HL-60 (cell line): ENCODE measurements around the gene ZNF165.
A peak's percentile ranks its signal among the peaks of the same experiment; 100 is the strongest.
"Not testable (repeated sequence)": the region's sequence is repeated elsewhere in the genome, so short reads cannot be mapped to it uniquely, and the experiment has no call there.

Experiments used
- DNase-seq, 2 experiments: peaks; one replicate each; pipeline ENCODE4 v3.0.0-alpha.2; 2010 to 2020; ENCODE audit warnings: low read depth in 1 of 2, low spot score in 1 of 2
- H3K27ac ChIP-seq: fragments of 250-450 bp; sonication (Bioruptor Pico); replicated peaks from 2 replicates; pipeline ENCODE4 v1.5.1; 2020; ENCODE audit warnings: mild to moderate bottlenecking, moderate library complexity
- H3K27me3 ChIP-seq: fragments of 250-450 bp; sonication (Bioruptor Pico); 2 replicates; pipeline ENCODE4 v1.5.1; 2021; ENCODE audit warnings: mild to moderate bottlenecking, moderate library complexity; ENCODE audit not compliant: insufficient read depth, poor library complexity, severe bottlenecking
- H3K4me3 ChIP-seq: replicated peaks from 2 replicates; pipeline ENCODE4 v1.5.1; 2011; ENCODE audit warnings: mild to moderate bottlenecking, control low read depth, low read length; ENCODE audit not compliant: insufficient read depth
- GABPA ChIP-seq: IDR thresholded peaks from 2 replicates; pipeline ENCODE4 v1.6.1; 2012; ENCODE audit warnings: low read depth
- POLR2AphosphoS5 ChIP-seq: IDR thresholded peaks from 2 replicates; pipeline ENCODE4 v1.6.1; 2012; ENCODE audit warnings: low read depth
- SPI1 ChIP-seq: IDR thresholded peaks from 2 replicates; pipeline ENCODE4 v1.6.1; 2012; ENCODE audit warnings: low read depth, mild to moderate bottlenecking, borderline replicate concordance
- TF ChIP-seq, protein P1 (sequence below): IDR thresholded peaks from 2 replicates; pipeline ENCODE4 v1.6.1; 2012; ENCODE audit warnings: low read depth; ENCODE audit not compliant: insufficient replicate concordance
- TF ChIP-seq, protein P2 (sequence below): IDR thresholded peaks from one replicate; pipeline ENCODE4 v1.5.1; 2011; ENCODE audit warnings: low read length, control low read depth, inconsistent platforms; ENCODE audit not compliant: insufficient read depth

The ZNF165 gene

DNA sequence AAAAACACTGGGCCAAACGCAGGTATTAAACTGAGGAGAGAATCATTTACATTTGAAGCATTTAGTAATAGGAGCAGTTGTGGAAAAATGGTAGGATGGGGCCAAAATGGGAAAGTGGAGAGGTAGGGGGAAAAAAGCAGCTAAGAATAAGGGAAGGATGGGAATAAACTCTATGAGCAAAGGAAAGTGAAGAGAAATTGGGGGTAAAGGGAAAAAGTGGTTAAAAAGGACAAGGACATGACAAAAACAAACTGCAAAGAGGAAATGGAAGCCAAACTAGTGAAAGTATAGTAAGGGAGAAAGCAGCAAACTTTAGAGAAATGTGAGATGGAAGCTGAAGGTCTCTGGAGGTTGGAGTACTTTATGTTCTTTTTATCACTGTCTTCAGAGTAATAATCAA is 37.8 kb downstream of the ZNF165 start:
- Histone ChIP-seq H3K4me3 (no peak overlapping the region), H3K27me3 (no peaks in the 10 kb centered on the region), H3K27ac (no peak overlapping the region)
- TF ChIP-seq GABPA (no peak), POLR2AphosphoS5 (no peak), SPI1 (no peak)
- TF ChIP-seq, protein P1, sequence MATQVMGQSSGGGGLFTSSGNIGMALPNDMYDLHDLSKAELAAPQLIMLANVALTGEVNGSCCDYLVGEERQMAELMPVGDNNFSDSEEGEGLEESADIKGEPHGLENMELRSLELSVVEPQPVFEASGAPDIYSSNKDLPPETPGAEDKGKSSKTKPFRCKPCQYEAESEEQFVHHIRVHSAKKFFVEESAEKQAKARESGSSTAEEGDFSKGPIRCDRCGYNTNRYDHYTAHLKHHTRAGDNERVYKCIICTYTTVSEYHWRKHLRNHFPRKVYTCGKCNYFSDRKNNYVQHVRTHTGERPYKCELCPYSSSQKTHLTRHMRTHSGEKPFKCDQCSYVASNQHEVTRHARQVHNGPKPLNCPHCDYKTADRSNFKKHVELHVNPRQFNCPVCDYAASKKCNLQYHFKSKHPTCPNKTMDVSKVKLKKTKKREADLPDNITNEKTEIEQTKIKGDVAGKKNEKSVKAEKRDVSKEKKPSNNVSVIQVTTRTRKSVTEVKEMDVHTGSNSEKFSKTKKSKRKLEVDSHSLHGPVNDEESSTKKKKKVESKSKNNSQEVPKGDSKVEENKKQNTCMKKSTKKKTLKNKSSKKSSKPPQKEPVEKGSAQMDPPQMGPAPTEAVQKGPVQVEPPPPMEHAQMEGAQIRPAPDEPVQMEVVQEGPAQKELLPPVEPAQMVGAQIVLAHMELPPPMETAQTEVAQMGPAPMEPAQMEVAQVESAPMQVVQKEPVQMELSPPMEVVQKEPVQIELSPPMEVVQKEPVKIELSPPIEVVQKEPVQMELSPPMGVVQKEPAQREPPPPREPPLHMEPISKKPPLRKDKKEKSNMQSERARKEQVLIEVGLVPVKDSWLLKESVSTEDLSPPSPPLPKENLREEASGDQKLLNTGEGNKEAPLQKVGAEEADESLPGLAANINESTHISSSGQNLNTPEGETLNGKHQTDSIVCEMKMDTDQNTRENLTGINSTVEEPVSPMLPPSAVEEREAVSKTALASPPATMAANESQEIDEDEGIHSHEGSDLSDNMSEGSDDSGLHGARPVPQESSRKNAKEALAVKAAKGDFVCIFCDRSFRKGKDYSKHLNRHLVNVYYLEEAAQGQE, result no peak
- TF ChIP-seq, protein P2, sequence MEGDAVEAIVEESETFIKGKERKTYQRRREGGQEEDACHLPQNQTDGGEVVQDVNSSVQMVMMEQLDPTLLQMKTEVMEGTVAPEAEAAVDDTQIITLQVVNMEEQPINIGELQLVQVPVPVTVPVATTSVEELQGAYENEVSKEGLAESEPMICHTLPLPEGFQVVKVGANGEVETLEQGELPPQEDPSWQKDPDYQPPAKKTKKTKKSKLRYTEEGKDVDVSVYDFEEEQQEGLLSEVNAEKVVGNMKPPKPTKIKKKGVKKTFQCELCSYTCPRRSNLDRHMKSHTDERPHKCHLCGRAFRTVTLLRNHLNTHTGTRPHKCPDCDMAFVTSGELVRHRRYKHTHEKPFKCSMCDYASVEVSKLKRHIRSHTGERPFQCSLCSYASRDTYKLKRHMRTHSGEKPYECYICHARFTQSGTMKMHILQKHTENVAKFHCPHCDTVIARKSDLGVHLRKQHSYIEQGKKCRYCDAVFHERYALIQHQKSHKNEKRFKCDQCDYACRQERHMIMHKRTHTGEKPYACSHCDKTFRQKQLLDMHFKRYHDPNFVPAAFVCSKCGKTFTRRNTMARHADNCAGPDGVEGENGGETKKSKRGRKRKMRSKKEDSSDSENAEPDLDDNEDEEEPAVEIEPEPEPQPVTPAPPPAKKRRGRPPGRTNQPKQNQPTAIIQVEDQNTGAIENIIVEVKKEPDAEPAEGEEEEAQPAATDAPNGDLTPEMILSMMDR, result no peak
- DNase-seq, result no peak

DNA sequence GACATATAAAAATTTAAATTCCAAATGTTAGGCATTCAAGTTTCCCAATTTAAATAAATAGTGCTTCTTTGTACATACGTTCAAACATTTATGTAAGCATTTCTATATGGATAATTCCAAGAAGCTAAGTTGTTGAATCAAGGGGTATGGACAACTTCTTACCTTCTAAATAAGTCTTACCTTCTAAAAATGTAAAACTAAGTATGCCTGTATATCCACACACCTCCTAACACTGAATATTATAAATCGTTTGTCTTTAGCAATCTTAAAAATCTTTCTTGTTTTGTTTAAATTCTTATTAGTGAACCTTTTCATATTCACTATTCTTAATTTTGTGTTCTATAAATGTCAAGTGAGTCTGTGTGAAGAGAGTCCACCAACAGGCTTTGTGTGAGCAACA is 41.5 kb downstream of the ZNF165 start:
- H3K4me3 ChIP-seq, result no peak overlapping the region
- TF ChIP-seq POLR2AphosphoS5 (no peak), GABPA (no peak), SPI1 (no peak)
- TF ChIP-seq, protein P1, result no peak
- TF ChIP-seq, protein P2, result no peak
- no peak for DNase-seq
- no peak overlapping the region for H3K27ac ChIP-seq
- no peaks in the 10 kb centered on the region for H3K27me3 ChIP-seq

DNA sequence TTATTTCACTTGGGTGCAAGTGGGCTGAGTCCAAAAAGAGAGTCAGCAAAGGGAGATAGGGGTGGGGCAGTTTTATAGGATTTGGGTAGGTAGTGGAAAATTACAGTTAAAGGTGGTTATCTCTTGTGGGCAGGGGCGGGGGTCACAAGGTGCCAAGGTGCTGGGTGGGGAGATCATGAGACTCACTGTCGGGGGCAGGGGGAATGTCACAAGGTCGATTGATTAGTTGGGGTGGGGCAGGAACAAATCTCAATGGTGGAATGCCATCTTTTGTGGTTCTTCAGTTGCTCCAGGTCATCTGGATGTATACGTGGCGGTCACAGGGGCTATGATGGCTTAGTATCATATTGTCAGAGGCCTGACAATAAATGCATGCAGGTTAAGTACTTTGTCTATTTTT is 41.9 kb downstream of the ZNF165 start:
- not testable (repeated sequence) for H3K27ac ChIP-seq, H3K4me3 ChIP-seq, DNase-seq, H3K27me3 ChIP-seq

DNA sequence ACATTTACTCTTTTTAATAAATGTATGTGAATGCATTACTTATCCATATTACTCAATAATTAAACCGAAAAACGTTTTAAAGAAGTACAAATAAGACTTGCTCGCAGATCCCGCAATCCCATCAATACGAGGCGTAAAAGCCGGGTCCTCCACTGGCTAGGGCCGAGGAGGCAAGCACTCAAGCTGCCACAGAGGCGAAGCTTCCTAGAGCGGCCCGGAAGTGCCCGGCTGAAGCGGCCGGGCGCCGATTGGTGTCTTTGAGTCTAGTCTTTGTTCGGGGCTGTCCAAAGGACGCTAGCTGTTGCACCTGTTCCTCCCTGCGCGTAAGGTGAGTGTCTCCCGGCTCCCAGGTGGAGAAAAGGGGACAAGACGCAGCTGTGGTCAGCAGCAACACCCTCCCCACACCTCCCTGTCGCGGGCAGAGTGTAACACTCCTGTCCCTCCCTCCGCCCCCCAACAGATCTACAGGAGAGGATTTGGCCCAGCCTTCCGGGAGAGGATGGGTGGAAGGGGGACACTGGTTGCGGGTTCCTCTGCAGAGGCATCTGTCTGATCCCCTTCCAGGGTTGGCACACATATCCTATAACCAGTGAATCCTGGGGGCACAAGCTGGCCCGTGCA is 44.1 kb downstream of the ZNF165 start, which contains the start of gene ZSCAN16:
Gene ZSCAN16 (plus strand): TSS at position 260 of the 621 bp plus-strand sequence. CDS start 835 bp downstream, outside the sequence.
- Histone ChIP-seq H3K27ac (peak within 1 kb of the TSS; percentile 64), H3K4me3 (peak within 1 kb of the TSS; percentile 81), H3K27me3 (no peaks in the 10 kb centered on the region)
- TF ChIP-seq POLR2AphosphoS5, result peak; percentile 70
- peak; percentile 9; the same call in 1 of the 2 replicates for TF ChIP-seq SPI1
- TF ChIP-seq GABPA, result peak; percentile 86
- TF ChIP-seq, protein P2, result no peak
- TF ChIP-seq, protein P1, result peak; percentile 29
- peak; percentile 77 to 88 for DNase-seq
